Liver (tissue), 3 donors: ENCODE data around the gene GAS7.

Experiments
- EGR1 ChIP-seq, 2 donors: IDR thresholded peaks; 2 replicates each; pipeline ENCODE4 v1.6.1; 2016 to 2018; ENCODE audit warnings: antibody characterized with exemption in 2 of 2, low read depth in 2 of 2
- FOXA1 ChIP-seq: IDR thresholded peaks from 2 replicates; pipeline ENCODE4 v1.6.1; 2016; ENCODE audit warnings: antibody characterized with exemption
- NR2F2 ChIP-seq: IDR thresholded peaks from 2 replicates; pipeline ENCODE4 v1.6.1; 2016; ENCODE audit warnings: antibody characterized with exemption
- SP1 ChIP-seq: IDR thresholded peaks from 2 replicates; pipeline ENCODE4 v1.6.1; 2018; ENCODE audit warnings: antibody characterized with exemption, mild to moderate bottlenecking
- TAF1 ChIP-seq: conservative IDR thresholded peaks from 2 replicates; pipeline ENCODE4 v1.6.1; 2016; ENCODE audit warnings: antibody characterized with exemption, mild to moderate bottlenecking
- YY1 ChIP-seq: IDR thresholded peaks from 2 replicates; pipeline ENCODE4 v1.6.1; 2016; ENCODE audit warnings: antibody characterized with exemption, mild to moderate bottlenecking
- TF ChIP-seq, protein P1 (sequence below): fragments of 150-350 bp; IDR thresholded peaks from 2 replicates; pipeline ENCODE4 v1.5.1; 2017; ENCODE audit warnings: improper control_type of control experiment, low read depth, low read length; ENCODE audit not compliant: missing input control
- TF ChIP-seq, protein P2 (sequence below): IDR thresholded peaks from 2 replicates; pipeline ENCODE4 v1.6.1; 2016; ENCODE audit warnings: antibody characterized with exemption
- TF ChIP-seq, protein P3 (sequence below): IDR thresholded peaks from 2 replicates; pipeline ENCODE4 v1.6.1; 2016; ENCODE audit warnings: antibody characterized with exemption
- TF ChIP-seq, protein P4 (sequence below): IDR thresholded peaks from 2 replicates; pipeline ENCODE4 v1.6.1; 2016; ENCODE audit warnings: antibody characterized with exemption, mild to moderate bottlenecking
- donor health status: healthy.
- donor health status: healthy.

DNA sequence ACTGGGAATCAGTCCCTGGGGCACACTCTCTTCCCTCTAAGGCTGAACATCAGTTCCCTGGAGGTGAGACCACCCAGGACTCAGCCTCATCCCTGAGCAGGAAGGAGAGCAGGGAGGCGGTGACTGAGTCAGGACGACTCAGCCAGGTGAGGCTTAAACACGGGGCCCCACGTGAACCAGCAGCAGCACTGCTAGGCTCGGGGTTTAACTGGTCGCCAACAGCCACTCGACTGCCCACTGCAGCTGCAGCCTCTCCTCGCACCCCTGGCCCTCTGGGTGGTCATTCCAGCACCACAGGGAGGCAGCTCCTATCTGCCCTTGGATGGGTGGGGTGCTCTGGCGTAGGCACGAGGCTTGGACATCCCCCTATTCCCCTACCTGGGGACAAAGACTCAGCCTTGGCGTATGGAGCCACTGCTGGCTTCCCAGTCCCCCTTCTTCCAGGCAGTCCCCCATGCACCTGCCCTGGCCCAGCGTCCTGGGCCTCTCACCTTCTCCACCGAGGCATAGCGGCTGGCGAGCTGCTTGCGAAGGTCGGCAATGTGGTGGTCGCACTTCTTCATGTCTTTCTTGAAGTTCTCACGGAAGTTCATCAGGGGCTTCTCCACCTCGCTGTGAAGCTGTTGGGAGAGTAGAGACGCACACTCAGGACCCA lies 272.1 kb downstream of the GAS7 start:
- TF ChIP-seq, protein P1, sequence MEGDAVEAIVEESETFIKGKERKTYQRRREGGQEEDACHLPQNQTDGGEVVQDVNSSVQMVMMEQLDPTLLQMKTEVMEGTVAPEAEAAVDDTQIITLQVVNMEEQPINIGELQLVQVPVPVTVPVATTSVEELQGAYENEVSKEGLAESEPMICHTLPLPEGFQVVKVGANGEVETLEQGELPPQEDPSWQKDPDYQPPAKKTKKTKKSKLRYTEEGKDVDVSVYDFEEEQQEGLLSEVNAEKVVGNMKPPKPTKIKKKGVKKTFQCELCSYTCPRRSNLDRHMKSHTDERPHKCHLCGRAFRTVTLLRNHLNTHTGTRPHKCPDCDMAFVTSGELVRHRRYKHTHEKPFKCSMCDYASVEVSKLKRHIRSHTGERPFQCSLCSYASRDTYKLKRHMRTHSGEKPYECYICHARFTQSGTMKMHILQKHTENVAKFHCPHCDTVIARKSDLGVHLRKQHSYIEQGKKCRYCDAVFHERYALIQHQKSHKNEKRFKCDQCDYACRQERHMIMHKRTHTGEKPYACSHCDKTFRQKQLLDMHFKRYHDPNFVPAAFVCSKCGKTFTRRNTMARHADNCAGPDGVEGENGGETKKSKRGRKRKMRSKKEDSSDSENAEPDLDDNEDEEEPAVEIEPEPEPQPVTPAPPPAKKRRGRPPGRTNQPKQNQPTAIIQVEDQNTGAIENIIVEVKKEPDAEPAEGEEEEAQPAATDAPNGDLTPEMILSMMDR, result no peak
- no peak for TF ChIP-seq NR2F2
- no peak for TF ChIP-seq EGR1 (IDR thresholded peaks at IDR 0.05; ENCODE audit: low read depth in 2 of 2)
- TF ChIP-seq, protein P2, sequence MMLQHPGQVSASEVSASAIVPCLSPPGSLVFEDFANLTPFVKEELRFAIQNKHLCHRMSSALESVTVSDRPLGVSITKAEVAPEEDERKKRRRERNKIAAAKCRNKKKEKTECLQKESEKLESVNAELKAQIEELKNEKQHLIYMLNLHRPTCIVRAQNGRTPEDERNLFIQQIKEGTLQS, result no peak
- no peak for TF ChIP-seq SP1
- TF ChIP-seq, protein P3, sequence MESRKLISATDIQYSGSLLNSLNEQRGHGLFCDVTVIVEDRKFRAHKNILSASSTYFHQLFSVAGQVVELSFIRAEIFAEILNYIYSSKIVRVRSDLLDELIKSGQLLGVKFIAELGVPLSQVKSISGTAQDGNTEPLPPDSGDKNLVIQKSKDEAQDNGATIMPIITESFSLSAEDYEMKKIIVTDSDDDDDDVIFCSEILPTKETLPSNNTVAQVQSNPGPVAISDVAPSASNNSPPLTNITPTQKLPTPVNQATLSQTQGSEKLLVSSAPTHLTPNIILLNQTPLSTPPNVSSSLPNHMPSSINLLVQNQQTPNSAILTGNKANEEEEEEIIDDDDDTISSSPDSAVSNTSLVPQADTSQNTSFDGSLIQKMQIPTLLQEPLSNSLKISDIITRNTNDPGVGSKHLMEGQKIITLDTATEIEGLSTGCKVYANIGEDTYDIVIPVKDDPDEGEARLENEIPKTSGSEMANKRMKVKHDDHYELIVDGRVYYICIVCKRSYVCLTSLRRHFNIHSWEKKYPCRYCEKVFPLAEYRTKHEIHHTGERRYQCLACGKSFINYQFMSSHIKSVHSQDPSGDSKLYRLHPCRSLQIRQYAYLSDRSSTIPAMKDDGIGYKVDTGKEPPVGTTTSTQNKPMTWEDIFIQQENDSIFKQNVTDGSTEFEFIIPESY, result no peak
- no peak for TF ChIP-seq FOXA1
- no peak for TF ChIP-seq TAF1
- TF ChIP-seq, protein P4, sequence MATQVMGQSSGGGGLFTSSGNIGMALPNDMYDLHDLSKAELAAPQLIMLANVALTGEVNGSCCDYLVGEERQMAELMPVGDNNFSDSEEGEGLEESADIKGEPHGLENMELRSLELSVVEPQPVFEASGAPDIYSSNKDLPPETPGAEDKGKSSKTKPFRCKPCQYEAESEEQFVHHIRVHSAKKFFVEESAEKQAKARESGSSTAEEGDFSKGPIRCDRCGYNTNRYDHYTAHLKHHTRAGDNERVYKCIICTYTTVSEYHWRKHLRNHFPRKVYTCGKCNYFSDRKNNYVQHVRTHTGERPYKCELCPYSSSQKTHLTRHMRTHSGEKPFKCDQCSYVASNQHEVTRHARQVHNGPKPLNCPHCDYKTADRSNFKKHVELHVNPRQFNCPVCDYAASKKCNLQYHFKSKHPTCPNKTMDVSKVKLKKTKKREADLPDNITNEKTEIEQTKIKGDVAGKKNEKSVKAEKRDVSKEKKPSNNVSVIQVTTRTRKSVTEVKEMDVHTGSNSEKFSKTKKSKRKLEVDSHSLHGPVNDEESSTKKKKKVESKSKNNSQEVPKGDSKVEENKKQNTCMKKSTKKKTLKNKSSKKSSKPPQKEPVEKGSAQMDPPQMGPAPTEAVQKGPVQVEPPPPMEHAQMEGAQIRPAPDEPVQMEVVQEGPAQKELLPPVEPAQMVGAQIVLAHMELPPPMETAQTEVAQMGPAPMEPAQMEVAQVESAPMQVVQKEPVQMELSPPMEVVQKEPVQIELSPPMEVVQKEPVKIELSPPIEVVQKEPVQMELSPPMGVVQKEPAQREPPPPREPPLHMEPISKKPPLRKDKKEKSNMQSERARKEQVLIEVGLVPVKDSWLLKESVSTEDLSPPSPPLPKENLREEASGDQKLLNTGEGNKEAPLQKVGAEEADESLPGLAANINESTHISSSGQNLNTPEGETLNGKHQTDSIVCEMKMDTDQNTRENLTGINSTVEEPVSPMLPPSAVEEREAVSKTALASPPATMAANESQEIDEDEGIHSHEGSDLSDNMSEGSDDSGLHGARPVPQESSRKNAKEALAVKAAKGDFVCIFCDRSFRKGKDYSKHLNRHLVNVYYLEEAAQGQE, result no peak
- no peak for TF ChIP-seq YY1
